B cell (primary cell): ENCODE data around the gene SMCO2. TPM values are rescaled to one million over a fixed set of nuclear protein-coding genes. Genes with fewer than 3 reads are reported as not detected.

ENCODE experiments used
- ATAC-seq: fragments of 200-7000 bp; cut with Tn5 transposase; one replicate; pipeline ENCODE4 v1.10.0; 2021; ENCODE audit warnings: low read depth, mild to moderate bottlenecking, moderate number of reproducible peaks, moderate library complexity
- CTCF ChIA-PET: fragments of 350-600 bp; sonication (Branson Sonifier 250); formaldehyde crosslinking; loops from one replicate; lab custom pipeline; 2021; ENCODE audit warnings: antibody characterized with exemption, inconsistent platforms; lab: Charles Lee
- POLR2A ChIA-PET: fragments of 350-600 bp; sonication (Branson Sonifier 250); formaldehyde crosslinking; loops from one replicate; lab custom pipeline; 2021; ENCODE audit warnings: antibody characterized with exemption; lab: Charles Lee
- DNase-seq: peaks from one replicate; pipeline ENCODE4 v3.0.0; 2013
- H2AFZ ChIP-seq: 2 replicates; pipeline ENCODE4 v1.6.1; 2012; ENCODE audit warnings: mild to moderate bottlenecking, low read depth, low read length; ENCODE audit not compliant: insufficient read depth, poor library complexity, severe bottlenecking
- H3K27ac ChIP-seq, 2 donors: 1 replicate in 1 of 2; 2 replicates in 1 of 2; pipeline ENCODE4 v1.5.1; 2012 to 2013; ENCODE audit warnings: low read length in 2 of 2, mild to moderate bottlenecking in 2 of 2, moderate library complexity in 1 of 2
- H3K27me3 ChIP-seq, 4 experiments: fragments of 200-600 bp in 1 of 4; sonication (generic) in 1 of 4; replicated peaks in 1 of 4; 1 replicate in 2 of 4; 2 replicates in 2 of 4; pipeline versions ENCODE4 v1.6.1 to v1.7.0; 2013 to 2016; ENCODE audit warnings: low read length in 3 of 4, mild to moderate bottlenecking in 2 of 4, mixed read lengths in 1 of 4, moderate library complexity in 1 of 4; ENCODE audit not compliant: insufficient read depth in 4 of 4, control insufficient read depth in 3 of 4; ENCODE audit errors: control extremely low read depth in 1 of 4
- H3K36me3 ChIP-seq, 2 experiments: replicated peaks in 1 of 2; 1 replicate in 1 of 2; 2 replicates in 1 of 2; pipeline versions ENCODE4 v1.6.1 to v1.7.1; 2013; ENCODE audit warnings: low read length in 1 of 2; ENCODE audit not compliant: insufficient read depth in 2 of 2, control insufficient read depth in 1 of 2; ENCODE audit errors: control extremely low read depth in 1 of 2, extremely low read depth in 1 of 2
- H3K4me1 ChIP-seq, 2 donors: fragments of 200-600 bp in 1 of 2; sonication (generic) in 1 of 2; 1 replicate in 1 of 2; 2 replicates in 1 of 2; pipeline versions ENCODE4 v1.5.1 to v1.6.1; 2013 to 2017; ENCODE audit warnings: low read length in 2 of 2; ENCODE audit not compliant: control insufficient read depth in 2 of 2, insufficient read depth in 2 of 2
- H3K4me2 ChIP-seq: replicated peaks from 2 replicates; pipeline ENCODE3; 2012; ENCODE audit warnings: mild to moderate bottlenecking, low read depth, low read length; ENCODE audit not compliant: poor library complexity, severe bottlenecking
- H3K4me3 ChIP-seq, 5 experiments: fragments of 200-600 bp in 1 of 5; sonication (generic) in 1 of 5; 1 replicate in 3 of 5; 2 replicates in 2 of 5; pipeline versions ENCODE4 v1.5.1 to v1.7.0; 2011 to 2016; ENCODE audit warnings: low read length in 4 of 5, mild to moderate bottlenecking in 4 of 5, low read depth in 2 of 5, control low read depth in 1 of 5, moderate library complexity in 1 of 5; ENCODE audit not compliant: insufficient read depth in 1 of 5; ENCODE audit errors: control extremely low read depth in 1 of 5, extremely low read depth in 1 of 5
- H3K79me2 ChIP-seq: fragments of 200-600 bp; sonication (generic); one replicate; pipeline ENCODE4 v1.6.0; 2016; ENCODE audit warnings: low read length; ENCODE audit not compliant: control insufficient read depth, insufficient read depth
- H3K9ac ChIP-seq: fragments of 200-600 bp; sonication (generic); 2 replicates; pipeline ENCODE4 v1.6.1; 2017; ENCODE audit warnings: mild to moderate bottlenecking, low read length, moderate library complexity
- H3K9me3 ChIP-seq, 3 donors: one replicate each; pipeline versions ENCODE4 v1.6.1 to v1.7.1; 2013; ENCODE audit warnings: low read length in 2 of 3; ENCODE audit not compliant: control insufficient read depth in 2 of 3, insufficient read depth in 1 of 3; ENCODE audit errors: control extremely low read depth in 1 of 3
- H4K20me1 ChIP-seq: 2 replicates; pipeline ENCODE4 v1.6.0; 2012; ENCODE audit warnings: mild to moderate bottlenecking, low read length; ENCODE audit not compliant: insufficient read depth, control insufficient read depth, poor library complexity, severe bottlenecking
- H3K27ac Mint-ChIP-seq: one replicate; pipeline ENCODE4 v1.8.0; 2021; ENCODE audit warnings: mixed read lengths
- H3K27me3 Mint-ChIP-seq: one replicate; pipeline ENCODE4 v1.8.0; 2021; ENCODE audit warnings: mixed read lengths
- H3K4me1 Mint-ChIP-seq: one replicate; pipeline ENCODE4 v1.8.0; 2021; ENCODE audit warnings: mixed read lengths
- H3K4me3 Mint-ChIP-seq: one replicate; pipeline ENCODE4 v1.8.0; 2021; ENCODE audit warnings: mixed read lengths
- H3K9me3 Mint-ChIP-seq: one replicate; pipeline ENCODE4 v1.8.0; 2022; ENCODE audit warnings: mixed read lengths; ENCODE audit not compliant: insufficient read depth
- EZH2 ChIP-seq: IDR thresholded peaks from 2 replicates; pipeline ENCODE4 v1.6.1; 2012; ENCODE audit warnings: borderline replicate concordance, low read depth, mild to moderate bottlenecking, moderate library complexity, low read length; ENCODE audit not compliant: insufficient read depth, poor library complexity, severe bottlenecking
- WGBS: methylation state at CpG from one replicate; pipeline ENCODE4 v1.1.5; 2013; ENCODE audit warnings: missing lambda C conversion rate; ENCODE audit not compliant: insufficient coverage; 5-methylcytosine and 5-hydroxymethylcytosine counted together
- intact Hi-C: fragments of 100-400 bp; cut with micrococcal nuclease; formaldehyde crosslinking; loops from one replicate; pipeline ENCODE4 v1.10.0; 2022
- polyA plus RNA-seq: library from polyadenylated mRNA; depleted of rRNA; stranded (reverse); fragments of >200 nt; gene quantifications from 2 replicates; pipeline ENCODE4 v1.2.3, GENCODE V29; 2012
- total RNA-seq, 2 donors: library from RNA; stranded (reverse); fragments of 120-200 nt in 1 of 2; gene quantifications; 1 replicate in 1 of 2; 2 replicates in 1 of 2; pipeline versions ENCODE4 v1.2.3 to v1.2.4, GENCODE V29; 2013 to 2022
- TF ChIP-seq, protein P1 (sequence below): fragments of 200-600 bp; IDR thresholded peaks from one replicate; pipeline ENCODE4 v1.8.0; 2022; ENCODE audit warnings: antibody characterized with exemption, mild to moderate bottlenecking

Gene SMCO2
- total and polyA plus RNA-seq, 2 donors (not counting 1 experiment from before 2014, with no cell fraction given) = 0.15 TPM; not detected in 1

DNA sequence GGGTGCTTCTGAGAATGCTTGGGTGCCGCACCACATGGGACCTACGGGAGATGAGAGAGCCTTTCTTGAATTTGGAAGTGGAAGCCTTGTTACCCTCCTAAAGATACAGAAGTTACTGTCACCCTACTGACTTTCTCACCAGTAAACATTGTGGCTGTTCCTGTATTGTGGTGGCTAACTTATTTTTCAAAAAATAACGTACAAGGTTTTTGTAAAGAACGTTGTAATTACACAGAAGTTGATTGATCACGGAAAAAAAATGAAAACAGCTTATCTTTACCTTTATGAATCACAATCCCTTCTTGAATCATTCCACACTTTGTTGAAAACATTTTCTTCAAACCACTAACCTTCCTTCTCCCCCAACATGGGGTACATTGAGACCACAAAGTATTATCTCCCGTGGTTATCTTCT is 55.5 kb downstream of the SMCO2 start:
- no peak overlapping the region for H3K4me3 Mint-ChIP-seq
- no peak overlapping the region for H3K4me2 ChIP-seq
- ChIA-PET CTCF (no interaction called here), POLR2A (no interaction called here)
- H3K27ac ChIP-seq = no peak overlapping the region
- no peaks in the 10 kb centered on the region for H4K20me1 ChIP-seq
- no peaks in the 10 kb centered on the region for H3K4me1 ChIP-seq
- no peak overlapping the region for H3K27ac Mint-ChIP-seq
- H3K9me3 Mint-ChIP-seq = no peaks in the 10 kb centered on the region
- intact Hi-C loops = no loop called here
- H3K27me3 Mint-ChIP-seq = peaks cover 25% of the 10 kb centered on the region
- H3K79me2 ChIP-seq = no peaks in the 10 kb centered on the region
- H3K4me1 Mint-ChIP-seq = no peaks in the 10 kb centered on the region
- no peak for ATAC-seq
- H3K9ac ChIP-seq = no peak overlapping the region
- no peak for DNase-seq
- H2AFZ ChIP-seq = no peak overlapping the region
- H3K4me3 ChIP-seq = no peak overlapping the region
- H3K9me3 ChIP-seq = no peaks in the 10 kb centered on the region
- WGBS = 86% methylated on average over 2 of the region's 6 CpGs
- H3K27me3 ChIP-seq = no peaks in the 10 kb centered on the region
- no peak for TF ChIP-seq EZH2
- TF ChIP-seq, protein P1, sequence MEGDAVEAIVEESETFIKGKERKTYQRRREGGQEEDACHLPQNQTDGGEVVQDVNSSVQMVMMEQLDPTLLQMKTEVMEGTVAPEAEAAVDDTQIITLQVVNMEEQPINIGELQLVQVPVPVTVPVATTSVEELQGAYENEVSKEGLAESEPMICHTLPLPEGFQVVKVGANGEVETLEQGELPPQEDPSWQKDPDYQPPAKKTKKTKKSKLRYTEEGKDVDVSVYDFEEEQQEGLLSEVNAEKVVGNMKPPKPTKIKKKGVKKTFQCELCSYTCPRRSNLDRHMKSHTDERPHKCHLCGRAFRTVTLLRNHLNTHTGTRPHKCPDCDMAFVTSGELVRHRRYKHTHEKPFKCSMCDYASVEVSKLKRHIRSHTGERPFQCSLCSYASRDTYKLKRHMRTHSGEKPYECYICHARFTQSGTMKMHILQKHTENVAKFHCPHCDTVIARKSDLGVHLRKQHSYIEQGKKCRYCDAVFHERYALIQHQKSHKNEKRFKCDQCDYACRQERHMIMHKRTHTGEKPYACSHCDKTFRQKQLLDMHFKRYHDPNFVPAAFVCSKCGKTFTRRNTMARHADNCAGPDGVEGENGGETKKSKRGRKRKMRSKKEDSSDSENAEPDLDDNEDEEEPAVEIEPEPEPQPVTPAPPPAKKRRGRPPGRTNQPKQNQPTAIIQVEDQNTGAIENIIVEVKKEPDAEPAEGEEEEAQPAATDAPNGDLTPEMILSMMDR = no peak
- H3K36me3 ChIP-seq = no peaks in the 10 kb centered on the region

DNA sequence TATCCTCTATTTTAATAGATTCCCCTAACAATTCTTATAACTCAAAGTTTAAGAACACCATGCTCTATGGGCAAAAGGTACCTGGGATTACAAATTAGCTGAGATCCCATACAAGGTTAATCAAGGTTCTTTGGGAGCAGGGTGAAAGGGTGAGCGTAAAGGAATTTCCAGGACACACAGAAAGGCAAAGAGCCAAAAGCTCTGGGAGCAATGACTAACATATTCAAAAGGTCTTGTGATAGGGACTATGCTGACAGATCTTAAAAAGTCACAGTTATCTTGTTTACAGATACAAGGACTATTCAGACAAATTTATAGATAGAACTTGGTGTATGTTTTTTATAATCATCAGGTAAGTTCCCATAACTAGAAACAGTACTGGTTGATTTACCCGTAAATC is 58.0 kb downstream of the SMCO2 start:
- intact Hi-C loops = no loop called here
- Histone ChIP-seq H3K27ac (no peak overlapping the region), H3K79me2 (no peaks in the 10 kb centered on the region), H3K27me3 (no peaks in the 10 kb centered on the region), H2AFZ (no peak overlapping the region), H3K9ac (no peak overlapping the region), H3K4me3 (no peak overlapping the region), H4K20me1 (no peaks in the 10 kb centered on the region), H3K36me3 (no peaks in the 10 kb centered on the region), H3K9me3 (no peaks in the 10 kb centered on the region), H3K4me2 (no peak overlapping the region), H3K4me1 (no peaks in the 10 kb centered on the region)
- ChIA-PET POLR2A (no interaction called here), CTCF (no interaction called here)
- no peak for TF ChIP-seq EZH2
- TF ChIP-seq, protein P1 = no peak
- DNase-seq = no peak
- no peak overlapping the region for H3K27ac Mint-ChIP-seq
- no CpG with 5 or more reads among the region's 2 CpGs for WGBS
- H3K9me3 Mint-ChIP-seq = no peaks in the 10 kb centered on the region
- no peaks in the 10 kb centered on the region for H3K4me1 Mint-ChIP-seq
- peaks cover 12% of the 10 kb centered on the region for H3K27me3 Mint-ChIP-seq
- no peak for ATAC-seq
- H3K4me3 Mint-ChIP-seq = no peak overlapping the region
